ENCODE results near the gene SLC4A5.

SLC4A5 gene

GRCh38 chr2:74378007-74378406 lies 34.8 kb upstream of the SLC4A5 start:
- no peak overlapping the region for H3K4me3 Mint-ChIP-seq
- peaks cover 16% of the 10 kb centered on the region for H3K36me3 Mint-ChIP-seq (ENCODE audit: insufficient read depth)
- no peaks in the 10 kb centered on the region for H3K9me3 Mint-ChIP-seq
- ATAC-seq (replicated peaks; ENCODE audit: extremely low read depth, poor library complexity, severe bottlenecking) (no peak), DNase-seq (ENCODE audit: low spot score in 2 of 2) (no peak)
- no peak overlapping the region for H3K27ac Mint-ChIP-seq (ENCODE audit: low read depth)
- no peaks in the 10 kb centered on the region for H3K27me3 Mint-ChIP-seq
- peaks cover 50% of the 10 kb centered on the region for H3K4me1 Mint-ChIP-seq

GRCh38 chr2:74375838-74376237 lies 32.6 kb upstream of the SLC4A5 start:
- H3K36me3 Mint-ChIP-seq (ENCODE audit: insufficient read depth), result peaks cover 16% of the 10 kb centered on the region
- peaks cover 46% of the 10 kb centered on the region for H3K4me1 Mint-ChIP-seq
- no peaks in the 10 kb centered on the region for H3K9me3 Mint-ChIP-seq
- peak overlapping the region; percentile 21 for H3K27ac Mint-ChIP-seq (ENCODE audit: low read depth)
- no peak overlapping the region for H3K4me3 Mint-ChIP-seq
- ATAC-seq (replicated peaks; ENCODE audit: extremely low read depth, poor library complexity, severe bottlenecking), result no peak
- DNase-seq (ENCODE audit: low spot score in 2 of 2), result no peak
- no peaks in the 10 kb centered on the region for H3K27me3 Mint-ChIP-seq

GRCh38 chr2:74374509-74375205 lies 31.4 kb upstream of the SLC4A5 start:
- DNase-seq (ENCODE audit: low spot score in 2 of 2) (no peak), ATAC-seq (replicated peaks; ENCODE audit: extremely low read depth, poor library complexity, severe bottlenecking) (no peak)
- Mint-ChIP-seq H3K27me3 (no peaks in the 10 kb centered on the region), H3K27ac (ENCODE audit: low read depth) (no peak overlapping the region), H3K36me3 (ENCODE audit: insufficient read depth) (peaks cover 24% of the 10 kb centered on the region), H3K9me3 (no peaks in the 10 kb centered on the region), H3K4me3 (no peak overlapping the region), H3K4me1 (peaks cover 35% of the 10 kb centered on the region)

- peaks cover 29% of the 10 kb centered on the region for H3K36me3 Mint-ChIP-seq (ENCODE audit: insufficient read depth)
These were observed 30.8 kb upstream of the SLC4A5 start for GRCh38 chr2:74373985-74374384.

GRCh38 chr2:74373221-74373676 lies 30.0 kb upstream of the SLC4A5 start:
- Mint-ChIP-seq H3K4me3 (no peak overlapping the region), H3K27me3 (no peaks in the 10 kb centered on the region), H3K36me3 (ENCODE audit: insufficient read depth) (peaks cover 36% of the 10 kb centered on the region), H3K4me1 (peaks cover 24% of the 10 kb centered on the region), H3K27ac (ENCODE audit: low read depth) (no peak overlapping the region), H3K9me3 (no peaks in the 10 kb centered on the region)
- no peak for DNase-seq (ENCODE audit: low spot score in 2 of 2)
- ATAC-seq (replicated peaks; ENCODE audit: extremely low read depth, poor library complexity, severe bottlenecking), result no peak

More at GRCh38 chr2:74373985-74374384, 30.8 kb upstream of the SLC4A5 start:
- peaks cover 29% of the 10 kb centered on the region for H3K4me1 Mint-ChIP-seq
- ATAC-seq (replicated peaks; ENCODE audit: extremely low read depth, poor library complexity, severe bottlenecking) (no peak), DNase-seq (ENCODE audit: low spot score in 2 of 2) (no peak)
- H3K27ac Mint-ChIP-seq (ENCODE audit: low read depth), result no peak overlapping the region
- no peaks in the 10 kb centered on the region for H3K27me3 Mint-ChIP-seq
- no peaks in the 10 kb centered on the region for H3K9me3 Mint-ChIP-seq
- no peak overlapping the region for H3K4me3 Mint-ChIP-seq

GRCh38 chr2:74372674-74373073 lies 29.5 kb upstream of the SLC4A5 start:
- no peak overlapping the region for H3K4me3 Mint-ChIP-seq
- H3K4me1 Mint-ChIP-seq, result peaks cover 18% of the 10 kb centered on the region
- H3K9me3 Mint-ChIP-seq, result no peaks in the 10 kb centered on the region
- DNase-seq (ENCODE audit: low spot score in 2 of 2) (no peak), ATAC-seq (replicated peaks; ENCODE audit: extremely low read depth, poor library complexity, severe bottlenecking) (no peak)
- H3K27me3 Mint-ChIP-seq, result no peaks in the 10 kb centered on the region
- no peak overlapping the region for H3K27ac Mint-ChIP-seq (ENCODE audit: low read depth)
- H3K36me3 Mint-ChIP-seq (ENCODE audit: insufficient read depth), result peaks cover 38% of the 10 kb centered on the region

GRCh38 chr2:74371421-74371820 lies 28.2 kb upstream of the SLC4A5 start:
- no peak overlapping the region for H3K4me3 Mint-ChIP-seq
- H3K27me3 Mint-ChIP-seq, result no peaks in the 10 kb centered on the region
- DNase-seq (ENCODE audit: low spot score in 2 of 2), result no peak
- peaks cover 32% of the 10 kb centered on the region for H3K36me3 Mint-ChIP-seq (ENCODE audit: insufficient read depth)
- ATAC-seq (replicated peaks; ENCODE audit: extremely low read depth, poor library complexity, severe bottlenecking), result no peak
- peaks cover 9% of the 10 kb centered on the region for H3K4me1 Mint-ChIP-seq
- H3K27ac Mint-ChIP-seq (ENCODE audit: low read depth), result no peak overlapping the region
- H3K9me3 Mint-ChIP-seq, result no peaks in the 10 kb centered on the region

- H3K4me3 Mint-ChIP-seq, result no peak overlapping the region
- no peak overlapping the region for H3K27ac Mint-ChIP-seq (ENCODE audit: low read depth)
- H3K36me3 Mint-ChIP-seq (ENCODE audit: insufficient read depth), result peaks cover 44% of the 10 kb centered on the region
- H3K9me3 Mint-ChIP-seq, result no peaks in the 10 kb centered on the region
- ATAC-seq (replicated peaks; ENCODE audit: extremely low read depth, poor library complexity, severe bottlenecking), result no peak
- H3K4me1 Mint-ChIP-seq, result peaks cover 9% of the 10 kb centered on the region
- H3K27me3 Mint-ChIP-seq, result no peaks in the 10 kb centered on the region
- no peak for DNase-seq (ENCODE audit: low spot score in 2 of 2)
These were observed 26.8 kb upstream of the SLC4A5 start for GRCh38 chr2:74369976-74370375.

GRCh38 chr2:74368499-74368898 lies 25.3 kb upstream of the SLC4A5 start:
- Mint-ChIP-seq H3K36me3 (ENCODE audit: insufficient read depth) (peaks cover 48% of the 10 kb centered on the region), H3K4me3 (no peak overlapping the region), H3K27ac (ENCODE audit: low read depth) (no peak overlapping the region), H3K9me3 (no peaks in the 10 kb centered on the region), H3K27me3 (no peaks in the 10 kb centered on the region), H3K4me1 (peaks cover 9% of the 10 kb centered on the region)
- DNase-seq (ENCODE audit: low spot score in 2 of 2) (no peak), ATAC-seq (replicated peaks; ENCODE audit: extremely low read depth, poor library complexity, severe bottlenecking) (no peak)

GRCh38 chr2:74367789-74368188 lies 24.6 kb upstream of the SLC4A5 start:
- H3K36me3 Mint-ChIP-seq (ENCODE audit: insufficient read depth), result peaks cover 51% of the 10 kb centered on the region
- H3K9me3 Mint-ChIP-seq, result no peaks in the 10 kb centered on the region
- no peak for ATAC-seq (replicated peaks; ENCODE audit: extremely low read depth, poor library complexity, severe bottlenecking)
- peaks cover 5% of the 10 kb centered on the region for H3K4me1 Mint-ChIP-seq
- no peak overlapping the region for H3K4me3 Mint-ChIP-seq
- no peak overlapping the region for H3K27ac Mint-ChIP-seq (ENCODE audit: low read depth)
- H3K27me3 Mint-ChIP-seq, result no peaks in the 10 kb centered on the region
- no peak for DNase-seq (ENCODE audit: low spot score in 2 of 2)

GRCh38 chr2:74366036-74366435 lies 22.8 kb upstream of the SLC4A5 start:
- H3K4me3 Mint-ChIP-seq, result no peak overlapping the region

GRCh38 chr2:74364533-74365505 lies 21.6 kb upstream of the SLC4A5 start:
- H3K4me1 Mint-ChIP-seq, result no peaks in the 10 kb centered on the region
- peaks cover 51% of the 10 kb centered on the region for H3K36me3 Mint-ChIP-seq (ENCODE audit: insufficient read depth)
- H3K27me3 Mint-ChIP-seq, result no peaks in the 10 kb centered on the region
- no peak overlapping the region for H3K4me3 Mint-ChIP-seq
- no peak overlapping the region for H3K27ac Mint-ChIP-seq (ENCODE audit: low read depth)
- ATAC-seq (replicated peaks; ENCODE audit: extremely low read depth, poor library complexity, severe bottlenecking), result no peak
- DNase-seq (ENCODE audit: low spot score in 2 of 2), result no peak
- no peaks in the 10 kb centered on the region for H3K9me3 Mint-ChIP-seq

More at GRCh38 chr2:74366036-74366435, 22.8 kb upstream of the SLC4A5 start:
- no peaks in the 10 kb centered on the region for H3K9me3 Mint-ChIP-seq
- H3K27ac Mint-ChIP-seq (ENCODE audit: low read depth), result no peak overlapping the region
- no peaks in the 10 kb centered on the region for H3K27me3 Mint-ChIP-seq
- no peak for DNase-seq (ENCODE audit: low spot score in 2 of 2)
- peaks cover 56% of the 10 kb centered on the region for H3K36me3 Mint-ChIP-seq (ENCODE audit: insufficient read depth)
- no peaks in the 10 kb centered on the region for H3K4me1 Mint-ChIP-seq
- no peak for ATAC-seq (replicated peaks; ENCODE audit: extremely low read depth, poor library complexity, severe bottlenecking)

GRCh38 chr2:74361327-74361726 lies 18.1 kb upstream of the SLC4A5 start:
- ATAC-seq (replicated peaks; ENCODE audit: extremely low read depth, poor library complexity, severe bottlenecking) (no peak), DNase-seq (ENCODE audit: low spot score in 2 of 2) (no peak)
- no peaks in the 10 kb centered on the region for H3K4me1 Mint-ChIP-seq
- H3K4me3 Mint-ChIP-seq, result no peak overlapping the region
- no peaks in the 10 kb centered on the region for H3K27me3 Mint-ChIP-seq
- no peaks in the 10 kb centered on the region for H3K9me3 Mint-ChIP-seq
- H3K36me3 Mint-ChIP-seq (ENCODE audit: insufficient read depth), result peaks cover 40% of the 10 kb centered on the region
- H3K27ac Mint-ChIP-seq (ENCODE audit: low read depth), result no peak overlapping the region
